H1 (cell line): ENCODE results near the gene GLCE. TPM values are rescaled to one million over a fixed set of nuclear protein-coding genes. Genes with fewer than 3 reads are reported as not detected.

Source experiments
- CTCF ChIA-PET: fragments of 300-600 bp; sonication (Branson Sonifier 250); formaldehyde crosslinking; loops from one replicate; lab custom pipeline; 2021; ENCODE audit not compliant: partially characterized antibody; lab: Charles Lee
- POLR2A ChIA-PET: fragments of 300-600 bp; sonication (Branson Sonifier 250); formaldehyde crosslinking; loops from one replicate; lab custom pipeline; 2021; ENCODE audit warnings: inconsistent platforms; ENCODE audit not compliant: partially characterized antibody; lab: Charles Lee
- DNase-seq, 2 experiments: peaks; one replicate each; pipeline versions ENCODE4 v3.0.0 to v3.0.0-alpha.2; 2010 to 2022; ENCODE audit warnings: low spot score in 2 of 2, low read depth in 1 of 2, mixed read lengths in 1 of 2
- FAIRE-seq: peaks from 2 replicates; lab custom pipeline; 2011; peaks lifted over from hg19 to GRCh38; lab: Jason Lieb, UNC
- H2AFZ ChIP-seq: 2 replicates; pipeline ENCODE4 v1.8.1; 2012; ENCODE audit warnings: low read length, inconsistent platforms
- H2AK5ac ChIP-seq: 2 replicates; pipeline ENCODE4 v1.6.1; 2013; ENCODE audit warnings: low read depth, low read length
- H2BK120ac ChIP-seq: replicated peaks from 2 replicates; pipeline ENCODE3; 2013; ENCODE audit warnings: low read depth, low read length, inconsistent platforms
- H2BK12ac ChIP-seq: 2 replicates; pipeline ENCODE4 v1.6.1; 2013; ENCODE audit warnings: low read depth, low read length
- H2BK15ac ChIP-seq: 2 replicates; pipeline ENCODE4 v1.6.1; 2013; ENCODE audit warnings: low read length
- H2BK20ac ChIP-seq: 2 replicates; pipeline ENCODE4 v1.6.1; 2013; ENCODE audit warnings: low read length
- H2BK5ac ChIP-seq: 2 replicates; pipeline ENCODE4 v1.6.1; 2013; ENCODE audit warnings: low read depth, low read length
- H3K14ac ChIP-seq: 2 replicates; pipeline ENCODE4 v1.6.1; 2013; ENCODE audit warnings: inconsistent platforms; ENCODE audit not compliant: insufficient read length
- H3K18ac ChIP-seq: 2 replicates; pipeline ENCODE4 v1.6.1; 2013; ENCODE audit warnings: low read length; ENCODE audit errors: extremely low read depth
- H3K23ac ChIP-seq: 2 replicates; pipeline ENCODE4 v1.6.1; 2013; ENCODE audit warnings: inconsistent platforms; ENCODE audit not compliant: insufficient read length
- H3K23me2 ChIP-seq: 2 replicates; pipeline ENCODE4 v1.6.1; 2013; ENCODE audit warnings: low read depth, low read length
- H3K27ac ChIP-seq: 2 replicates; pipeline ENCODE4 v1.6.1; 2011; ENCODE audit warnings: low read depth, low read length, inconsistent platforms
- H3K27me3 ChIP-seq, 4 experiments: replicated peaks in 1 of 4; 1 replicate in 1 of 4; 2 replicates in 3 of 4; pipeline versions ENCODE4 v1.6.1 to v1.8.1; 2011 to 2013; ENCODE audit warnings: low read length in 3 of 4, mild to moderate bottlenecking in 3 of 4, inconsistent platforms in 2 of 4, mixed read lengths in 2 of 4, moderate library complexity in 1 of 4; ENCODE audit not compliant: control insufficient read depth in 3 of 4, insufficient read depth in 3 of 4; ENCODE audit errors: extremely low read depth in 1 of 4
- H3K36me3 ChIP-seq, 4 experiments: 2 replicates each; pipeline versions ENCODE4 v1.6.1 to v1.8.1; 2011 to 2013; ENCODE audit warnings: mild to moderate bottlenecking in 4 of 4, low read length in 3 of 4, moderate library complexity in 2 of 4, control low read depth in 1 of 4, inconsistent platforms in 1 of 4; ENCODE audit not compliant: insufficient read depth in 4 of 4, control insufficient read depth in 2 of 4
- H3K4ac ChIP-seq: replicated peaks from 2 replicates; pipeline ENCODE3; 2013; ENCODE audit warnings: low read length, low read depth, mixed read lengths, inconsistent platforms; ENCODE audit not compliant: insufficient read length
- H3K4me1 ChIP-seq, 4 experiments: replicated peaks in 1 of 4; 1 replicate in 1 of 4; 2 replicates in 3 of 4; pipeline versions ENCODE4 v1.6.1 to v1.8.1; 2011 to 2013; ENCODE audit warnings: low read length in 3 of 4, inconsistent platforms in 2 of 4, mixed read lengths in 1 of 4; ENCODE audit not compliant: insufficient read depth in 4 of 4, control insufficient read depth in 3 of 4
- H3K4me2 ChIP-seq, 2 experiments: 2 replicates each; pipeline versions ENCODE4 v1.6.1 to v1.8.1; 2011 to 2013; ENCODE audit warnings: low read depth in 2 of 2, low read length in 2 of 2, control low read depth in 1 of 2, inconsistent platforms in 1 of 2, mild to moderate bottlenecking in 1 of 2; ENCODE audit not compliant: insufficient read depth in 1 of 2
- H3K4me3 ChIP-seq, 4 experiments: fragments of 200-600, 300-600 bp in 1 of 4; sonication (generic), shearing (Covaris generic), sonication (Bioruptor Twin) in 1 of 4; 2 replicates each; pipeline versions ENCODE4 v1.5.1 to v1.8.1; 2011 to 2016; ENCODE audit warnings: low read length in 4 of 4, low read depth in 3 of 4, control low read depth in 2 of 4, inconsistent platforms in 2 of 4, mild to moderate bottlenecking in 2 of 4, mixed read lengths in 1 of 4, moderate library complexity in 1 of 4; ENCODE audit not compliant: insufficient read depth in 2 of 4; ENCODE audit errors: extremely low read depth in 1 of 4
- H3K56ac ChIP-seq: replicated peaks from 2 replicates; pipeline ENCODE3; 2013; ENCODE audit warnings: low read depth, mild to moderate bottlenecking, mixed read lengths, low read length, inconsistent platforms; ENCODE audit not compliant: insufficient read length
- H3K79me1 ChIP-seq: 2 replicates; pipeline ENCODE4 v1.6.1; 2013; ENCODE audit warnings: low read depth, low read length, control low read depth
- H3K79me2 ChIP-seq, 2 experiments: 2 replicates each; pipeline versions ENCODE4 v1.6.1 to v1.8.1; 2012 to 2013; ENCODE audit warnings: low read length in 2 of 2, mild to moderate bottlenecking in 2 of 2, inconsistent platforms in 1 of 2; ENCODE audit not compliant: insufficient read depth in 2 of 2, control insufficient read depth in 1 of 2
- H3K9ac ChIP-seq, 4 experiments: replicated peaks in 1 of 4; 1 replicate in 1 of 4; 2 replicates in 3 of 4; pipeline versions ENCODE4 v1.6.1 to v1.8.1; 2011 to 2013; ENCODE audit warnings: low read depth in 3 of 4, low read length in 3 of 4, control low read depth in 2 of 4, mild to moderate bottlenecking in 2 of 4, moderate library complexity in 2 of 4, inconsistent platforms in 1 of 4; ENCODE audit errors: extremely low read depth in 1 of 4
- H3K9me3 ChIP-seq, 2 experiments: 2 replicates each; pipeline versions ENCODE4 v1.6.1 to v1.8.1; 2012 to 2013; ENCODE audit warnings: mild to moderate bottlenecking in 2 of 2, moderate library complexity in 2 of 2, control low read depth in 1 of 2, inconsistent platforms in 1 of 2, low read depth in 1 of 2, low read length in 1 of 2, mixed read lengths in 1 of 2; ENCODE audit not compliant: insufficient read depth in 2 of 2
- H4K20me1 ChIP-seq, 2 experiments: replicated peaks in 1 of 2; 2 replicates each; pipeline versions ENCODE3 to v1.8.1; 2011 to 2013; ENCODE audit warnings: inconsistent platforms in 2 of 2, low read length in 2 of 2, mild to moderate bottlenecking in 1 of 2; ENCODE audit not compliant: insufficient read depth in 2 of 2, control insufficient read depth in 1 of 2
- H4K5ac ChIP-seq: 2 replicates; pipeline ENCODE4 v1.6.1; 2013; ENCODE audit warnings: low read length, low read depth, mixed read lengths, inconsistent platforms; ENCODE audit not compliant: insufficient read length
- H4K8ac ChIP-seq: 2 replicates; pipeline ENCODE4 v1.8.0; 2013; ENCODE audit warnings: mild to moderate bottlenecking, moderate library complexity, low read length, inconsistent platforms; ENCODE audit not compliant: insufficient read depth; ENCODE audit errors: extremely low read depth
- H4K91ac ChIP-seq: replicated peaks from 2 replicates; pipeline ENCODE3; 2013; ENCODE audit warnings: low read length, mixed read lengths, inconsistent platforms; ENCODE audit not compliant: insufficient read length
- ATF3 ChIP-seq: IDR thresholded peaks from 2 replicates; pipeline ENCODE4 v1.6.1; 2011; ENCODE audit warnings: low read depth, mild to moderate bottlenecking, low read length; ENCODE audit not compliant: insufficient read depth
- BRCA1 ChIP-seq: IDR thresholded peaks from 2 replicates; pipeline ENCODE4 v1.6.1; 2012; ENCODE audit warnings: low read depth, low read length, improper control_type of control experiment
- CTBP2 ChIP-seq: IDR thresholded peaks from 2 replicates; pipeline ENCODE4 v1.7.0; 2011; ENCODE audit warnings: borderline replicate concordance, mild to moderate bottlenecking, moderate library complexity, mixed read lengths, low read length; ENCODE audit not compliant: insufficient read depth, insufficient read length
- E2F6 ChIP-seq: IDR thresholded peaks from 2 replicates; pipeline ENCODE4 v1.6.1; 2012; ENCODE audit warnings: inconsistent platforms
- EGR1 ChIP-seq: IDR thresholded peaks from 2 replicates; pipeline ENCODE4 v1.6.1; 2011; ENCODE audit warnings: low read depth, low read length, borderline replicate concordance
- HDAC2 ChIP-seq, 2 experiments: fragments of 300-600 bp in 1 of 2; sonication (generic) in 1 of 2; IDR thresholded peaks; 2 replicates each; pipeline ENCODE4 v1.6.1; 2011 to 2012; ENCODE audit warnings: low read depth in 2 of 2, low read length in 2 of 2, mild to moderate bottlenecking in 2 of 2, moderate library complexity in 2 of 2, borderline replicate concordance in 1 of 2, inconsistent platforms in 1 of 2
- HDAC6 ChIP-seq: IDR thresholded peaks from one replicate; pipeline ENCODE4 v1.7.1; 2012; ENCODE audit warnings: low read depth, mild to moderate bottlenecking, inconsistent platforms, low read length, moderate library complexity
- KDM5A ChIP-seq: fragments of 200-600 bp; IDR thresholded peaks from 2 replicates; pipeline ENCODE4 v1.7.1; 2012; ENCODE audit warnings: mild to moderate bottlenecking, low read length, inconsistent platforms, mixed read lengths
- POLR2AphosphoS5 ChIP-seq: IDR thresholded peaks from 2 replicates; pipeline ENCODE4 v1.6.1; 2011; ENCODE audit warnings: low read depth, low read length
- POU5F1 ChIP-seq: IDR thresholded peaks from 2 replicates; pipeline ENCODE4 v1.6.1; 2011; ENCODE audit warnings: low read depth, mild to moderate bottlenecking, low read length, moderate library complexity
- RBBP5 ChIP-seq: IDR thresholded peaks from 2 replicates; pipeline ENCODE4 v1.7.1; 2012; ENCODE audit warnings: low read depth, mild to moderate bottlenecking, inconsistent platforms, low read length, moderate library complexity, borderline replicate concordance
- SIRT6 ChIP-seq: IDR thresholded peaks from one replicate; pipeline ENCODE4 v1.7.1; 2012; ENCODE audit warnings: low read length, inconsistent platforms
- SP4 ChIP-seq: IDR thresholded peaks from 2 replicates; pipeline ENCODE4 v1.6.1; 2012; ENCODE audit warnings: low read length, inconsistent platforms
- WGBS, 2 experiments: shearing (Covaris generic) in 1 of 2; methylation state at CpG; one replicate each; pipeline versions ENCODE4 v1.1.6 to v1.1.7; 2013 to 2015; ENCODE audit warnings: low lambda C conversion rate in 2 of 2, mixed read lengths in 2 of 2, inconsistent platforms in 1 of 2, low coverage in 1 of 2, missing lambda C conversion rate in 1 of 2; ENCODE audit not compliant: insufficient replicate concordance in 2 of 2, insufficient coverage in 1 of 2, insufficient read length in 1 of 2; ENCODE audit errors: extremely low coverage in 1 of 2, missing lambda C conversion rate in 1 of 2; 5-methylcytosine and 5-hydroxymethylcytosine counted together
- polyA plus RNA-seq, 7 experiments: library from polyadenylated mRNA; depleted of rRNA in 3 of 7; stranded (reverse) in 5 of 7; unstranded in 2 of 7; fragments of >200 nt in 5 of 7; fragments of 200-250 nt in 2 of 7; gene quantifications; 1 replicate in 5 of 7; 2 replicates in 1 of 7; 4 replicates in 1 of 7; pipeline versions ENCODE4 v1.2.1 to v1.2.3, GENCODE V29; 2011 to 2013; ENCODE audit warnings: missing spikeins in 2 of 7, mixed read lengths in 2 of 7
- total RNA-seq: library from RNA; stranded (reverse); fragmentation: NEBNext Ultra II Directional; extraction: Animal tissue kit (Norgen Biotek cat#: 25700); gene quantifications from 2 replicates; pipeline ENCODE4 v1.2.1, GENCODE V29; 2021

The GLCE gene
- total and polyA plus RNA-seq, 2 of the 8 experiments (the other 6 are each of a cell fraction or from before 2014, with no cell fraction given): 17.1 to 22.7 TPM

GRCh38 chr15:69237718-69238117, 77.3 kb downstream of the GLCE start:
- no peak overlapping the region for H3K56ac ChIP-seq
- ChIA-PET POLR2A (interaction anchor here (0.6 kb wide), 1 partner anchor 224 kb away, joined by 4 read pairs; no protein-coding TSS in a partner anchor), CTCF (interaction anchor here (0.8 to 1.8 kb wide), 5 partner anchors 9 to 206 kb away, joined by 3 to 7 read pairs (median 5); no protein-coding TSS in a partner anchor)
- no peak overlapping the region for H4K5ac ChIP-seq
- WGBS, 2 experiments: 94% methylated on average over 1 of the region's 1 CpG; no CpG with 5 or more reads in 1 of the 2 experiments
- H3K9me3 ChIP-seq: no peaks in the 10 kb centered on the region
- no peaks in the 10 kb centered on the region for H3K79me2 ChIP-seq
- H4K20me1 ChIP-seq: no peaks in the 10 kb centered on the region
- no peak overlapping the region for H2BK5ac ChIP-seq
- no peak overlapping the region for H3K18ac ChIP-seq
- H3K4me2 ChIP-seq: no peak overlapping the region
- no peak overlapping the region for H4K91ac ChIP-seq
- H3K4me3 ChIP-seq: no peak overlapping the region
- no peak overlapping the region for H2AFZ ChIP-seq
- no peak overlapping the region for H3K4ac ChIP-seq
- no peak overlapping the region for H2BK120ac ChIP-seq
- H3K14ac ChIP-seq: no peak overlapping the region
- no peaks in the 10 kb centered on the region for H3K27me3 ChIP-seq
- no peak overlapping the region for H2BK20ac ChIP-seq
- no peaks in the 10 kb centered on the region for H3K79me1 ChIP-seq
- no peak overlapping the region for H2BK15ac ChIP-seq
- H3K23me2 ChIP-seq: no peaks in the 10 kb centered on the region
- no peak overlapping the region for H3K9ac ChIP-seq
- no peak overlapping the region for H2AK5ac ChIP-seq
- no peak overlapping the region for H3K23ac ChIP-seq
- H3K27ac ChIP-seq: no peak overlapping the region
- no peak overlapping the region for H2BK12ac ChIP-seq
- DNase-seq (no peak), FAIRE-seq (no peak)
- H3K4me1 ChIP-seq: no peaks in the 10 kb centered on the region
- peaks cover 0 to 2% (median 0%) of the 10 kb centered on the region in 4 experiments; a peak in 1 of 8 replicates for H3K36me3 ChIP-seq
- no peak overlapping the region for H4K8ac ChIP-seq
- TF ChIP-seq POU5F1 (no peak), POLR2AphosphoS5 (no peak), SP4 (no peak), HDAC6 (no peak), SIRT6 (no peak), E2F6 (no peak), EGR1 (no peak), RBBP5 (no peak), HDAC2 (IDR thresholded peaks at IDR 0.05; ENCODE audit: borderline replicate concordance in 1 of 2, low read depth in 2 of 2, low read length in 2 of 2) (no peak), KDM5A (no peak), ATF3 (no peak), CTBP2 (no peak), BRCA1 (no peak)
